ENCODE measurements around the gene ARHGAP8.
"Not testable (repeated sequence)": the region's sequence is repeated elsewhere in the genome, so short reads cannot be mapped to it uniquely, and the experiment has no call there.

The ARHGAP8 gene

DNA sequence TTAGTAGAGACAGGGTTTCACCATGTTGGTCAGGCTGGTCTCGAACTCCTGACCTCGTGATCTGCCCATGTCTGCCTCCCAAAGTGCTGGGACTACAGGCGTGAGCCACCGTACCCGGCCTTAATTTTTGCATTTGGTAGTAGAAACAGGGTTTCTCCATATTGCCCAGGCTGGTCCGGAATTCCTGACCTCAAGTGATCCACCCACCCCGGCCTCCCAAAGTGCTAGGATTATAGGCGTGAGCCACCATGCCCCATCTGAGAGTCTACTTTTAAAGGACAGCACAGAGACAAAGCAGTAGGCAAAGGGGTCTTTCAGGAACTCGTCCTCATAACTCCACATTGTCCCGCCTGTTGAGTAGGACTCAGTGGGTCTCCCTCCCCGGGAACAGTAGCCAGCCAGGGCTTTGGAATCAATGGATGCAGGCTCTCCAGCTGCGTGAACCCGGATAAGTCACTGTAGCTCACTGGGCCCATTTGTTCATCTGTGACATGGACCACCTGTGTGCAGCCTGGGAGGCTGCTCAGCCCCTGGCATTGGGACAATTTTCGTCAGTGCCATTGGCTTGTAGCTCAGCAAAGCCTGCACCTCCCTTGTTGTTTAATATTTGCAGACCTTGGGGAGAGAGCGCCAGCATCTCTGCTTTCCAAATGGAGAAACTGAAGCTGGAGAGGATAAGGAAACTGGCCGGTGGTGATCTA lies 86.1 kb downstream of the ARHGAP8 start:
- DNase-seq: no peak

DNA sequence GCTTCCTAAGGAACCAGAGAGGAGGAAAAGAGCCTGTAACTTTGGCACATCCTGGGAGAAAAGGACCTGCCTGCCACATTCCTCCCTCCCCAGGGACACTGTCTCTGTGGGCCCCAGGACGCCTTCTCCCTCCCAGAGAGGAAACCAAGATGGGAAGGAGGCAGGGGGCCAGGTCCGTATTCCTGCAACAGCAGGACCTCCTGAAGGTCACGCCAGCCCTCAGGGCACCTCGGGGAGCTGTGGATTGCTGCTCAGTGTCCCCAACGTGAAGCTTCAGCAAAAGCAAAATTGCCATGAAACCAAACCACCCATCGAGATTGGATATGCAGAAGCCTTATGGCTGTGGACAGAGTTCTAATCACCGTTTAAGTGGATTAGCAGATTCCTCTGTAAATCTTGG lies 86.7 kb downstream of the ARHGAP8 start:
- no peak for DNase-seq

- DNase-seq: no peak
These were observed 87.3 kb downstream of the ARHGAP8 start for GRCh38 chr22:44839721-44840120.

DNA sequence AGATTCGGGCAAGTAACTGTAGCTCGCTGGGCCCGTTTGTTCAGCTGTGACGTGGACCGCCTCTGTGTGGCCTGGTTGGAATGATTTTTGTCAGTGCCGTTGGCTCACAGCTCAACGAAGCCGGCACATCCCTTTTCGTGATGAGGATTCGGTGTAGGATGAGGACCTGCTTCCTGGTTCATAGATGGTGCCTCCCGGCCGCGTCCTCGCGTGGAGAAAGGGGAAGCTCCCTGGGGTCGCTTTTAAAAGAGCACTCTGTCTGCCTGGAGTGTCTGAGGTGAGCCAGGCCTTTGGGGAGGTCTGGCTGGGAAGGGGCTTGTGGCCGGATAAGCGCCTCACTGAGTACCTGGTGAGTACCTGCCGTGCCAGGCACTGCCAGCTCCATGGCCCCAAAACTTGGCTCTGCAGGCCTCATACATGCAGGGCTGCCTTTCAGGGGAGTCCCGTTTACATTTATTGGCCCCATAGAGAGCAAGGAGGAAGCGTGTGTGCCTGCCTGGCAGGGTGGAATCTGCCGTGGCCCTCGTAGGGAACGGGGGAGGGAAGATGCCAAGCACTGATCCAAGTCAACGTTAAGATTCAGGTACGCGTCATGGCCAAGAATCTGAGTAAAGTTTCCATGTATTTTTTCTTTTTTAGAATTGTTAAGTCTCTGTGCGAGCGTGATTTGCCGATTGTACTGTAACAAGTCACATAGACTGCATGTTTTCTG lies 88.4 kb downstream of the ARHGAP8 start:
- DNase-seq: no peak

- no peak for DNase-seq
These were observed 90.0 kb downstream of the ARHGAP8 start for GRCh38 chr22:44842417-44842816.

DNA sequence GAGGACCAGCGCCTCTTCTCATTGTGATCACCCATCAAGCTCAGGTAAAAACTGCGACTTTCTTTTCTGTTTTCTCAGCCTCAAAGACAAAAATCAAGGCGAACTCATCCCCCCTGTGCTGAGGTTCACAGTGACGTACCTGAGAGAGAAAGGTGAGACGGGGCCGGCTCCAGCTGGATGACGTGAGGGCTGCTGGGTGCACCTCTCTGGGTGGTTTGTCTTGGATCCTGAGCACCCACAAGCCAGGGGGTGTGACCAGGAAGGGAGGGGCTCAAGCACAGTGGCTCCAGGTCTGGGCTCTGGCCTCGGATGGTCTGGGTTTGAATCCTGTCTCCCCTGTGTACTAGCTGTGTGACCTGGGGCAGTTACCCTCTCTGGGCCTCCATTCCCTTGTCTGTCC lies 92.8 kb downstream of the ARHGAP8 start:
- DNase-seq: no peak

GRCh38 chr22:44845796-44846720 lies 93.7 kb downstream of the ARHGAP8 start:
- no peak for DNase-seq

DNA sequence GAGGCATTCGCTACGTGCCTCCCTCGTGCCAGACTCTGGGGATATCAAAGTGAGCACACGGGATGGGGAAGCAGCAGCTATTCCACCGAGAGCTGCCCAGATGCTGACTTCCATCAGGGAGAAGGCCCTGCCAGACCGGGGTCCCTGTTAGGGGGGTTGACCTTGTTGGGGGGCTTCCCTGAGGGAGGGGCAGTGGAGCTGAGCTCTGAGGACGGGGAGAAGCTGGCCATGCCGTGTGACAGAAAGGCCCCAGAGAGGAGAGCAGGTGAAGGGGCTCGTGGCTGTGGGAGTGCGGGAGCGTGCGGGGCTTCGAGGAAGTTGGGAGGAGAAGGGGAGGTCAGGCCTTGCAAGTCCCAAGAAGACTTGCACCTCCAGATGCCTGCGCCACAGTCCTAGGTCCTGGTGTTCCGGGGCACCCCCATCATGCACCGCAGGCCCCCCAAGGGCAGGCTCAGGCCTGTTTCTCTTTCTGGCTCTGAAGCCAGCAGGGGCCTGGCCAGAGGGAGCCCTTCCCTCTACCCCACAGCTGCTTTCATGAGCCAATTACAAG lies 94.4 kb downstream of the ARHGAP8 start:
- DNase-seq: no peak

GRCh38 chr22:44847380-44847779 lies 95.0 kb downstream of the ARHGAP8 start:
- no peak for DNase-seq

- no peak for DNase-seq
These were observed 95.5 kb downstream of the ARHGAP8 start for GRCh38 chr22:44847892-44848291.

DNA sequence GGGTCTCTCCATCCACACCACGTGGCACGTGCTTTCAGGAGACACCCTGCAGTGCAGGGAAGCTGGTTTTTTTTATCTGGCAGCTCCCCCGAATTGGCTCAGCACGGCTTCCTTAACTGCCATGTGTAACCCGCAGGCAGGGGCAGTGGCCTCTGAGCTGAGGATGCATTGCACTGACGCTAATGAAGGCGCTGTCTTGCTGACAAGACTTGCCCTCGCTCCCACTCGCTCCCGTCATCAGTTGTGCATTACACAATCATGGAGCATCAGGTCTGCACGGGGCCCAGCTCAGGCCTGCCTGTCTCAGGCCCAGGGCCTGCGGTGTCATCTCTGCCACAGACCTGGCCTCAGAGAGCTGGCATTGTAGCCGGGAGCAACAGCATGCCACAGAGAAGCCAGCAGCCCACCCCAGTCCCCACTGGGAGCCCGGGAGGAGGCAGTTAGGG lies 95.9 kb downstream of the ARHGAP8 start:
- no peak for DNase-seq

DNA sequence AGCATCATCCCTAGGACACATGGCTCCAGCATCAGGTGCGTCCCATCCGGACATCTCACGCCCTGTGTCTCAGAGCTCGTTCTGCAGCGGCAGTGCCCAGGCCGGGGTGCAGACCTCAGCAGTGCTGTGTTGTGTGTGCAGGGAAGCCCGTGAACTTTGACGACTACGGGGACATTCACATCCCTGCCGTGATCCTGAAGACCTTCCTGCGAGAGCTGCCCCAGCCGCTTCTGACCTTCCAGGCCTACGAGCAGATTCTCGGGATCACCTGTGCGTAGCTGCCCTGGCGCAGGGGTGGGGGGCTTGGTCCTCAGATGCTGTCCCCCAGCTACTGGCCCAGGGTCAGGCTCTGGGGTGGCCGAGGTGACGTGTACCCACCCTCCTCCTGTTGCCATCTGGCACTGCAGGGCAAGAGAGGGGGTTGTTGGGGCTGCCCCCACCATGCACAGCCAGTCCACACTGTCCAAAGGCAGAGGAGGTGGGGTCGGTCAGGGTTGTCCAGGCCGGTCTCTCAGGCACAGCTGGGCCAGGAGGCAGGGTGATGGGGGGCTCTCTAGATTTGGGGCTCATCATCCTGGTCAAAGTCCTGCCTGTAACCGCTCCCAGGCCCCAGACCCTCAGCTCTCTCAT lies 96.5 kb downstream of the ARHGAP8 start:
- DNase-seq: no peak

DNA sequence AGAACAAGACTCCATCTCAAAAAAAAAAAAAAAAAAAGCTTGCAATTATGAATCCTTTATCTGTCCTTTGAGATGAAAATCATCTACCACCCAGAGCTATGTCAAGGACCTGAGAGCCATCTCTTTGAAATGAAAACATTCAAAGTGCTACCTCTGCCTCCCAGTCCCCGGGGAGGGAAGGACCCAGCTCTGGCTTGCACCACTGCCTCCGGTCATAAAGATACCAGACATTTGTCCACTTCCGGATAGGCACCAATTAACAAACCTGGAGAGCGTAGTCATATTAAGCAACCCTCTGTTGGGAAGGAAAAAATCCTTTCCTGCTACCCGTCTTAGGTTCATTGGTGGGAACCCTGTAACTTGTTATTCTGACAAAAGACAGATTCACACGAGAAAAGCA lies 98.6 kb downstream of the ARHGAP8 start:
- no peak for DNase-seq

DNA sequence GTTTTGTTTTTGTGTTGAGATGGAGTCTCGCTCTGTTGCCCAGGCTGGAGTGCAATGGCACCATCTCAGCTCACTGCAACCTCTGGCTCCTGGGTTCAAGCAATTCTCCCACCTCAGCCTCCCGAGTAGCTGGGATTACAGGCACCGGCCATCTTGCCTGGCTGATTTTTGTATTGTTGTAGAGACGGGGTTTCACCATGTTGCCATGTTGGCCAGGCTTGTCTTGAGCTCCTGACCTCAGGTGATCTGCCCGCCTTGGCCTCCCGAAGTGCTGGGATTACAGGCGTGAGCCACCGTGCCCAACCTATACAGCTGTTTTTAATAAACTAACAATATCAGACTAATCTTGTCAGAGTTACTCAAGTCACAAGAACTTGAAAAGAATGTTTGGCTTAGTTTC lies 102.3 kb downstream of the ARHGAP8 start:
- DNase-seq: not testable (repeated sequence)

DNA sequence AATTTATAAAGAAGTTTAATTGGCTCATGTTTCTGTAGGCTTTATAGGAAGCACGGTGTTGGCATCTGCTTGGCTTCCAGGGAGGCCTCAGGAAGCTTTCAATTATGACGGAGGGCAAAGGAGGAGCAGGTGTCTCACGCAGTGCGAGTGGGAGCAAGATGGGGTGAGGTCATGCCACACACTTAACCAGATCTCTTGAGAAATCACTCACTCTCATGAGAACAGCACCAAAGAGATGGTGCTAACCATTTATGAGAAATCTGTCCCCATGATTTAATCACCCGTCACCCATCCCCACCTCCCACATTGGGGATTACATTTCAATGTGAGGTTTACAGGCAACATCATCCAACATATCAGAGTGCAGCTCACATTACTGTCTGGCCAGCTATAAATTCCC lies 103.5 kb downstream of the ARHGAP8 start:
- DNase-seq: no peak

DNA sequence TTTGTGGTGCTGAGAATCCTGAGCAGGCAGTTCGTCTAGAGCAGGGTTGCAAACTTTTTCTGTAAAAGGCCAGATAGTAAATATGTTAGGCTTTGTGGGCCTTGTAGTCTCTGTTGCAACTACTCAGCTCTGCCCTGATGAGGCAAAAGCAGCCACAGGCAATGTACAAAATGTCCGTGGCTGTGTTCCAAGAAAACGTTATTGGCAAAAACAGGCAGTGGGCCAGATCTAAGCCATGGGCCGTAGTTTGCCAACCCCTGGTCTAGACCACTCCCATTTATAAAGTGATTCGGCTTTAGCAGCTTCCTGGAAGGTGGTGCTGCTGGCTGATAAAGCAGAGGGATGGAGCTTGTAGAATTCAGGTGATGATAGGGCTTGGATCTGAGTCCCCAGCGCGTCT lies 106.4 kb downstream of the ARHGAP8 start:
- DNase-seq: not testable (repeated sequence)

GRCh38 chr22:44859641-44860040 lies 107.3 kb downstream of the ARHGAP8 start:
- no peak for DNase-seq

- DNase-seq: no peak
These were observed 107.9 kb downstream of the ARHGAP8 start for GRCh38 chr22:44860311-44860710.

- no peak for DNase-seq
These were observed 108.9 kb downstream of the ARHGAP8 start for GRCh38 chr22:44861245-44861644.

GRCh38 chr22:44862281-44862680 lies 109.9 kb downstream of the ARHGAP8 start:
- DNase-seq: no peak

DNA sequence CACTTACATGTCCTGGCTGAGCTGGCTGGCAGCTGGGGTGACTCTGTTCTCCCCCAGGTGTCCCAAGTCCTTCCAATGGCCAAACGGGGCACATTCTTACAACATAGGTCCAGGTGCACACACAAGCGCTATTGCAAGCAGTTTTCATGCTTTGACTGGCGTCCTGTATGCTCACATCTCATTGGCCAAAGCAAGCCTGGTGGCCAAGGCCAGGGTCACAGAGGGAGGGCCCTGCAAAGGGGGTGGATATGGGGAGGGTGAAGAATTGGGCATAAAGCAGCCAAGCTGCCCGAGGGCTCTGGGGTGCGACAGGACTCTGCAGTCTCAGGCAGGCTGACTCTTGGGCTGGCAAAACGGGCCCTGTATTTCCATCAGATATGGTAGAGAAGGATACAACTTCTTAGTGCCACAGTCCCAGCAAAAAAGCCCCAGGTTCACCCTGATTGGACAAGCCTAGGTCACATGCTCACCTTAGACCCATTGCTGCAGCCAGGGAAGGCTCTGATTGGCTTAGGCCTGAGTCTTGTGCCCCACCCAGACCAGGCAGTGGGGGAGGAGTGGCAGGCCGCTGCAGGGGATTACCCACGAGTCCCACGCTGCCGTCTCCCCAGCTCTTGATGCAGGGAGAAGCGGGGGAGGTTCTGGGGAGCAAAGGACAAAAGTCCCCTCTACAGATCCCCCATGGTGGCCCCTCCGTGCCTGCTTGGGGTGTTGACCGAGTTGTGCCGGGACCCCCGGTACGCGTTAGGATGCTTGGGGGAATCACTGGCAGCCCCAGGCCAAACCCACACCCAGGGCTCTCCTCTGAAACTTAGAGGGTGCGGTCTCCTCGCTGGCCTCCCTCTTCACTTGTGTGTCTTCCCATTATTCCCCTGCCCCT lies 110.8 kb downstream of the ARHGAP8 start:
- no peak for DNase-seq
